ENCODE data around the gene FAF2.

GRCh38 chr5:176515396-176515795 is 67.2 kb downstream of the FAF2 start:
- no peak for TF ChIP-seq CTCF (conservative IDR thresholded peaks at IDR 0.05; ENCODE audit: low read depth, low read length)
- TF ChIP-seq EZH2 (IDR thresholded peaks at IDR 0.05; ENCODE audit: borderline replicate concordance, low read depth, low read length, poor library complexity, severe bottlenecking): no peak

All from A673 (cell line).